MM.1S (cell line): ENCODE data around the gene APCDD1L.

Experiments
- CTCF ChIP-seq: fragments of 300-600 bp; sonication (generic); IDR thresholded peaks from 2 replicates; pipeline ENCODE4 v1.5.1; 2016; ENCODE audit warnings: antibody characterized with exemption, low read length, mixed read lengths
- EZH2 ChIP-seq: fragments of 300-600 bp; sonication (generic); optimal IDR thresholded peaks from 2 replicates; pipeline ENCODE3; 2017; ENCODE audit warnings: low read depth, mild to moderate bottlenecking, antibody characterized with exemption, low read length, mixed read lengths
- EZH2phosphoT487 ChIP-seq: fragments of 300-600 bp; sonication (generic); IDR thresholded peaks from 2 replicates; pipeline ENCODE4 v1.6.1; 2018; ENCODE audit warnings: antibody characterized with exemption, low read length

- TF ChIP-seq EZH2phosphoT487 = no peak
- no peak for TF ChIP-seq CTCF
- no peak for TF ChIP-seq EZH2
These were observed 30.6 kb upstream of the APCDD1L start for GRCh38 chr20:58545565-58546415.
